ENCODE results near the gene USP6NL. TPM values are rescaled to one million over a fixed set of nuclear protein-coding genes. Genes with fewer than 3 reads are reported as not detected.

The USP6NL gene
- total and polyA plus RNA-seq, 9 of the 15 experiments (the other 6 are each of a cell fraction or from before 2014, with no cell fraction given): 3.2 to 26.6 (median 19.8) TPM

DNA sequence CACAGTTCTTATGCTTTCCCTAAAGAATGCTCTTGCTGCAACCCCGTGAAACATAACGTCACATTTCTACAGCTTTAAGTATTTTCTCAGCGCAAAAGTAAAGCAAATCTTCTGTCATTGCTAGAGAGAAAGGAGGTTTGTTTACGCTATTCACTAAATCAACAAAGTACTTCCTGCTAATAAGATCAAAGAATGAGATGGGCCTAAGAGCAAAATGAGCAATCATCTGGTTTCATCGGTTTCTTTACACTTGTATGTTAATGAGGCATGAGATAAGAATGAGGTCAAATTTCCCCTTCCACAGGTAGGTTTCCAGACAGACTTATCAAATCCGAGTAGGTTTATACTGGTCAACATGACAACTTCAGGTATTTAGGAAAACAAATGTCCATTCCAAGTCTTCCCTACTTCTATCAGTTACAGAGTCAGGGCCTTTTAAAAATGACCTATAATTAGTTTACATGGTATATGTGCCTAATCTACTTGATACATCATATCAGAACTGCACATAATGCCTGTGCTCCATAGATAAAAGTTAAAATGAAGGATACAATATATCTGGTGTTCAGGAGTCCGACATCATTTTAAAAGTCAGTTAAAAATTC is 8.4 kb downstream of the USP6NL start (continued):
- no peak for TF ChIP-seq MBD2 (IDR thresholded peaks at IDR 0.05; ENCODE audit: borderline replicate concordance, low read depth)
- TF ChIP-seq ATF3 (IDR thresholded peaks at IDR 0.05): peak; percentile 38; the same call in 1 of the 2 replicates
- TF ChIP-seq ATF3 (CRISPR knock-in tag; conservative IDR thresholded peaks at IDR 0.05): no peak
- TF ChIP-seq, protein P1, sequence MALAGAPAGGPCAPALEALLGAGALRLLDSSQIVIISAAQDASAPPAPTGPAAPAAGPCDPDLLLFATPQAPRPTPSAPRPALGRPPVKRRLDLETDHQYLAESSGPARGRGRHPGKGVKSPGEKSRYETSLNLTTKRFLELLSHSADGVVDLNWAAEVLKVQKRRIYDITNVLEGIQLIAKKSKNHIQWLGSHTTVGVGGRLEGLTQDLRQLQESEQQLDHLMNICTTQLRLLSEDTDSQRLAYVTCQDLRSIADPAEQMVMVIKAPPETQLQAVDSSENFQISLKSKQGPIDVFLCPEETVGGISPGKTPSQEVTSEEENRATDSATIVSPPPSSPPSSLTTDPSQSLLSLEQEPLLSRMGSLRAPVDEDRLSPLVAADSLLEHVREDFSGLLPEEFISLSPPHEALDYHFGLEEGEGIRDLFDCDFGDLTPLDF (CRISPR knock-in tag; IDR thresholded peaks at IDR 0.05): no peak
- TF ChIP-seq MTA1 (IDR thresholded peaks at IDR 0.05; ENCODE audit: borderline replicate concordance): no peak; the same call in 1 of the 2 replicates
- 0 out of 2 replicates have a peak, but pooled peaks have one; percentile 66 for TF ChIP-seq FOXM1 (IDR thresholded peaks at IDR 0.05; ENCODE audit: low read depth)
- TF ChIP-seq FOXM1 (CRISPR knock-in tag; IDR thresholded peaks at IDR 0.05; ENCODE audit: low read depth): no peak
- TF ChIP-seq FOXJ2 (tag; IDR thresholded peaks at IDR 0.05): peak; percentile 72; the same call in 1 of the 2 replicates
- TF ChIP-seq LEF1 (IDR thresholded peaks at IDR 0.05): peak; percentile 67
- TF ChIP-seq NR2C1 (IDR thresholded peaks at IDR 0.05): no peak; the same call in 1 of the 2 replicates
- no peak for TF ChIP-seq NR2C1 (tag; IDR thresholded peaks at IDR 0.05)
- TF ChIP-seq DPF2 (IDR thresholded peaks at IDR 0.05): peak; percentile 79; the same call in 1 of the 2 replicates
- TF ChIP-seq DACH1 (IDR thresholded peaks at IDR 0.05; ENCODE audit: partially characterized antibody): peak; percentile 54
- no peak for TF ChIP-seq NR4A1 (CRISPR knock-in tag; IDR thresholded peaks at IDR 0.05)
- no peak for TF ChIP-seq NR4A1 (tag; IDR thresholded peaks at IDR 0.05)
- no peak for TF ChIP-seq SRSF1 (IDR thresholded peaks at IDR 0.05; ENCODE audit: low read depth, low read length)
- peak in 1 of 2 experiments; percentile 33 for TF ChIP-seq AFF1 (IDR thresholded peaks at IDR 0.05; ENCODE audit: low read depth in 1 of 2, partially characterized antibody in 2 of 2)
- TF ChIP-seq, protein P2, sequence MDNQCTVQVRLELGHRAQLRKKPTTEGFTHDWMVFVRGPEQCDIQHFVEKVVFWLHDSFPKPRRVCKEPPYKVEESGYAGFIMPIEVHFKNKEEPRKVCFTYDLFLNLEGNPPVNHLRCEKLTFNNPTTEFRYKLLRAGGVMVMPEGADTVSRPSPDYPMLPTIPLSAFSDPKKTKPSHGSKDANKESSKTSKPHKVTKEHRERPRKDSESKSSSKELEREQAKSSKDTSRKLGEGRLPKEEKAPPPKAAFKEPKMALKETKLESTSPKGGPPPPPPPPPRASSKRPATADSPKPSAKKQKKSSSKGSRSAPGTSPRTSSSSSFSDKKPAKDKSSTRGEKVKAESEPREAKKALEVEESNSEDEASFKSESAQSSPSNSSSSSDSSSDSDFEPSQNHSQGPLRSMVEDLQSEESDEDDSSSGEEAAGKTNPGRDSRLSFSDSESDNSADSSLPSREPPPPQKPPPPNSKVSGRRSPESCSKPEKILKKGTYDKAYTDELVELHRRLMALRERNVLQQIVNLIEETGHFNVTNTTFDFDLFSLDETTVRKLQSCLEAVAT (IDR thresholded peaks at IDR 0.05): no peak
- TF ChIP-seq NBN (IDR thresholded peaks at IDR 0.05; ENCODE audit: low read depth): peak; percentile 24; the same call in 1 of the 2 replicates
- TF ChIP-seq L3MBTL2 (IDR thresholded peaks at IDR 0.05): 0 out of 2 replicates have a peak, but pooled peaks have one; percentile 22
